Endodermal cell (in vitro differentiated cells): Measurements from ENCODE around the gene MR1. TPM values are rescaled to one million over a fixed set of nuclear protein-coding genes. Genes with fewer than 3 reads are reported as not detected.

ENCODE experiments used
- DNase-seq: peaks from one replicate; pipeline ENCODE4 v3.0.0-alpha.2; 2017
- H3K27ac ChIP-seq: 2 replicates; pipeline ENCODE4 v1.5.1; 2013; ENCODE audit warnings: mild to moderate bottlenecking, low read depth, low read length, moderate library complexity
- H3K27me3 ChIP-seq: 2 replicates; pipeline ENCODE4 v1.6.1; 2013; ENCODE audit warnings: mild to moderate bottlenecking, low read length, moderate library complexity; ENCODE audit not compliant: insufficient read depth, control insufficient read depth, poor library complexity, severe bottlenecking
- H3K36me3 ChIP-seq: 2 replicates; pipeline ENCODE4 v1.7.0; 2013; ENCODE audit warnings: mild to moderate bottlenecking, low read length, moderate library complexity; ENCODE audit not compliant: control insufficient read depth, insufficient read depth
- H3K4me1 ChIP-seq: one replicate; pipeline ENCODE4 v1.7.0; 2013; ENCODE audit warnings: low read length; ENCODE audit not compliant: control insufficient read depth, insufficient read depth
- H3K4me3 ChIP-seq: 2 replicates; pipeline ENCODE4 v1.5.1; 2013; ENCODE audit warnings: mild to moderate bottlenecking, low read length, moderate library complexity
- H3K9ac ChIP-seq: 2 replicates; pipeline ENCODE4 v1.6.1; 2013; ENCODE audit warnings: mild to moderate bottlenecking, low read length, moderate library complexity; ENCODE audit not compliant: poor library complexity, severe bottlenecking; ENCODE audit errors: extremely low read depth
- H3K9me3 ChIP-seq: 2 replicates; pipeline ENCODE4 v1.6.1; 2013; ENCODE audit warnings: mild to moderate bottlenecking, low read length, moderate library complexity; ENCODE audit not compliant: control insufficient read depth
- H3K27ac Mint-ChIP-seq: 2 replicates; pipeline ENCODE4 v1.8.0; 2020; ENCODE audit warnings: mixed read lengths
- H3K27me3 Mint-ChIP-seq: 2 replicates; pipeline ENCODE4 v1.8.0; 2021; ENCODE audit warnings: mild to moderate bottlenecking, mixed read lengths; ENCODE audit not compliant: insufficient read depth
- H3K36me3 Mint-ChIP-seq: 2 replicates; pipeline ENCODE4 v1.8.0; 2020; ENCODE audit warnings: low read depth, mixed read lengths
- H3K4me1 Mint-ChIP-seq: 2 replicates; pipeline ENCODE4 v1.8.0; 2020; ENCODE audit warnings: mixed read lengths
- H3K4me3 Mint-ChIP-seq: 2 replicates; pipeline ENCODE4 v1.8.0; 2020; ENCODE audit warnings: mild to moderate bottlenecking, moderate library complexity, mixed read lengths
- H3K9me3 Mint-ChIP-seq: 2 replicates; pipeline ENCODE4 v1.8.0; 2020; ENCODE audit warnings: mild to moderate bottlenecking, mixed read lengths
- CTCF ChIP-seq: fragments of 200-600 bp; sonication (generic); conservative IDR thresholded peaks from 2 replicates; pipeline ENCODE4 v1.5.0; 2021; ENCODE audit warnings: antibody characterized with exemption, mild to moderate bottlenecking
- WGBS, 2 experiments: methylation state at CpG; one replicate each; pipeline versions ENCODE4 v1.1.5 to v1.1.7; 2013; ENCODE audit warnings: missing lambda C conversion rate in 2 of 2, mixed read lengths in 1 of 2; ENCODE audit not compliant: insufficient coverage in 1 of 2, insufficient read length in 1 of 2; 5-methylcytosine and 5-hydroxymethylcytosine counted together
- long read RNA-seq, 4 experiments: library from polyadenylated mRNA in 2 of 4; library from RNA in 1 of 4; library from capped mRNA in 1 of 4; stranded (forward) in 3 of 4; unstranded in 1 of 4; transcript quantifications; one replicate each; pipeline ENCODE4 v2.0.0, GENCODE V29; 2020 to 2021; ENCODE audit warnings: inconsistent platforms in 1 of 4
- polyA plus RNA-seq, 2 experiments: library from polyadenylated mRNA; stranded (reverse); fragments of 50-300 nt; gene quantifications; one replicate each; pipeline ENCODE4 v1.2.3, GENCODE V29; 2013
- total RNA-seq, 2 donors: library from RNA; stranded (reverse); fragmentation: NEBNext Ultra II Directional in 1 of 2; extraction: Animal tissue kit (Norgen Biotek cat#: 25700) in 1 of 2; gene quantifications; 2 replicates in 1 of 2; 3 replicates in 1 of 2; pipeline ENCODE4 v1.2.1, GENCODE V29; 2021

The MR1 gene
- total RNA-seq: under 1 TPM; 0.22 to 0.35 TPM
- 0.32 TPM for polyA plus RNA-seq (2013, experiment 1 of 2)
- polyA plus RNA-seq (2013, experiment 2 of 2): 0.25 TPM
- long read RNA-seq, experiment 1: 0 reads
- long read RNA-seq, experiment 2, partial matches to known transcripts: 0 of 1 reads
- long read RNA-seq, experiment 2, other reads (novel, unspliced or antisense): 1 of 1 reads
- long read RNA-seq, experiment 3: 0 reads
- long read RNA-seq, experiment 4, full-length matches to known transcripts: 2 of 5 reads
- long read RNA-seq, experiment 4, partial matches to known transcripts: 0 of 5 reads
- long read RNA-seq, experiment 4, other reads (novel, unspliced or antisense): 3 of 5 reads

- Histone ChIP-seq H3K36me3 (no peaks in the 10 kb centered on the region), H3K27ac (peak within 1 kb of the TSS; percentile 16), H3K4me1 (peaks cover 13% of the 10 kb centered on the region), H3K9ac (no peak within 1 kb of the TSS), H3K9me3 (no peaks in the 10 kb centered on the region), H3K27me3 (no peaks in the 10 kb centered on the region), H3K4me3 (no peak within 1 kb of the TSS)
- Mint-ChIP-seq H3K27ac (peak within 1 kb of the TSS; percentile 85), H3K4me3 (no peak within 1 kb of the TSS), H3K36me3 (no peaks in the 10 kb centered on the region), H3K27me3 (peaks cover 4% of the 10 kb centered on the region), H3K9me3 (no peaks in the 10 kb centered on the region), H3K4me1 (peaks cover 46% of the 10 kb centered on the region)
- WGBS, 2 experiments: 72 to 87% methylated on average over 6 to 9 of the region's 9 CpGs
- TF ChIP-seq CTCF: no peak
- no peak for DNase-seq
Observed at GRCh38 chr1:181033799-181034451, at the start of gene MR1. MR1 (plus strand) TSS chr1:181033983; CDS start chr1:181034008, 25 bp downstream.

GRCh38 chr1:180988253-180988752 lies 45.5 kb upstream of the MR1 start:
- no peaks in the 10 kb centered on the region for H3K27me3 Mint-ChIP-seq
- peaks cover 16% of the 10 kb centered on the region for H3K4me1 Mint-ChIP-seq
- 85 to 89% methylated on average over 8 of the region's 8 CpGs for WGBS, 2 experiments
- H3K27ac ChIP-seq: no peak overlapping the region
- H3K27me3 ChIP-seq: no peaks in the 10 kb centered on the region
- no peaks in the 10 kb centered on the region for H3K9me3 Mint-ChIP-seq
- H3K4me3 ChIP-seq: no peak overlapping the region
- no peak overlapping the region for H3K27ac Mint-ChIP-seq
- H3K4me3 Mint-ChIP-seq: no peak overlapping the region
- H3K9ac ChIP-seq: no peak overlapping the region
- DNase-seq: no peak
- TF ChIP-seq CTCF: no peak
- H3K9me3 ChIP-seq: no peaks in the 10 kb centered on the region
- peaks cover 88% of the 10 kb centered on the region for H3K36me3 ChIP-seq
- no peaks in the 10 kb centered on the region for H3K4me1 ChIP-seq
- H3K36me3 Mint-ChIP-seq: peaks cover 81% of the 10 kb centered on the region

- H3K27me3 ChIP-seq: no peaks in the 10 kb centered on the region
- WGBS, 2 experiments: 88 to 91% methylated on average over 3 of the region's 3 CpGs
- peak overlapping the region; percentile 4 for H3K27ac Mint-ChIP-seq
Observed at GRCh38 chr1:180994262-180994661, 39.5 kb upstream of the MR1 start.

More at GRCh38 chr1:180994262-180994661, 39.5 kb upstream of the MR1 start:
- H3K27ac ChIP-seq: no peak overlapping the region
- H3K27me3 Mint-ChIP-seq: no peaks in the 10 kb centered on the region
- no peak overlapping the region for H3K4me3 Mint-ChIP-seq
- TF ChIP-seq CTCF: no peak
- no peak overlapping the region for H3K9ac ChIP-seq
- H3K9me3 Mint-ChIP-seq: no peaks in the 10 kb centered on the region
- no peak overlapping the region for H3K4me3 ChIP-seq
- H3K4me1 Mint-ChIP-seq: peaks cover 11% of the 10 kb centered on the region
- no peaks in the 10 kb centered on the region for H3K4me1 ChIP-seq
- H3K36me3 ChIP-seq: peaks cover 62% of the 10 kb centered on the region
- no peak for DNase-seq
- peaks cover 47% of the 10 kb centered on the region for H3K36me3 Mint-ChIP-seq
- no peaks in the 10 kb centered on the region for H3K9me3 ChIP-seq
